K562 (cell line): Measurements from ENCODE around the gene SACM1L. TPM values are rescaled to one million over a fixed set of nuclear protein-coding genes. Genes with fewer than 3 reads are reported as not detected.
A peak's percentile ranks its signal among the peaks of the same experiment; 100 is the strongest.

Source experiments
- ATAC-seq: fragments of 200-7000 bp; cut with Tn5 transposase; 3 replicates; pipeline ENCODE4 v1.9.1; 2020; ENCODE audit warnings: moderate library complexity
- BruUV-seq: library from RNA; stranded (reverse); fragments of 400-500 nt; replicated peaks from 2 replicates; lab custom pipeline; 2021; lab: Mats Ljungman, UMichigan
- CTCF ChIA-PET: fragments of 300-600 bp; formaldehyde crosslinking; extraction: SDS; loops from one replicate; lab custom pipeline; 2021; ENCODE audit warnings: low intra/inter-chr PET ratio; lab: Yijun Ruan, JAX
- POLR2A ChIA-PET: fragments of 300-600, 350-650 bp; sonication (Branson Sonifier 250); formaldehyde crosslinking; extraction: SDS; loops from one replicate; lab custom pipeline; 2021; ENCODE audit warnings: antibody characterized with exemption, inconsistent platforms; lab: Yijun Ruan, JAX
- DNase-seq, 4 experiments: peaks; one replicate each; pipeline versions ENCODE4 v3.0.0 to v3.0.0-alpha.2; 2011 to 2018; ENCODE audit warnings: low spot score in 3 of 4, mixed read lengths in 3 of 4; ENCODE audit errors: extremely low read depth in 1 of 4
- FAIRE-seq: peaks from 2 replicates; lab custom pipeline; 2011; peaks lifted over from hg19 to GRCh38; lab: Jason Lieb, UNC
- H2AFZ ChIP-seq: 2 replicates; pipeline ENCODE4 v1.6.0; 2011; ENCODE audit warnings: low read depth, low read length, control low read depth, inconsistent platforms
- H3K27ac ChIP-seq: fragments of 200-600 bp; 3 replicates; pipeline ENCODE4 v1.8.0; 2011; ENCODE audit warnings: low read depth, mild to moderate bottlenecking, control low read depth, inconsistent platforms, low read length, moderate library complexity, mixed read lengths; ENCODE audit errors: extremely low read depth
- H3K27me3 ChIP-seq, 2 experiments: fragments of 300-600 bp in 1 of 2; 2 replicates in 1 of 2; 3 replicates in 1 of 2; pipeline versions ENCODE4 v1.6.0 to v1.8.0; 2011; ENCODE audit warnings: inconsistent platforms in 2 of 2, low read length in 2 of 2, mild to moderate bottlenecking in 1 of 2, mixed read lengths in 1 of 2, moderate library complexity in 1 of 2; ENCODE audit not compliant: control insufficient read depth in 2 of 2, insufficient read depth in 2 of 2
- H3K36me3 ChIP-seq: fragments of 300-600 bp; 3 replicates; pipeline ENCODE4 v1.8.0; 2011; ENCODE audit warnings: mild to moderate bottlenecking, low read length, inconsistent platforms; ENCODE audit not compliant: control insufficient read depth, insufficient read depth
- H3K4me1 ChIP-seq, 2 experiments: fragments of 200-600 bp in 1 of 2; replicated peaks in 1 of 2; 2 replicates in 1 of 2; 3 replicates in 1 of 2; pipeline versions ENCODE4 v1.5.1 to v1.8.0; 2011; ENCODE audit warnings: inconsistent platforms in 2 of 2, low read length in 2 of 2, mild to moderate bottlenecking in 1 of 2, mixed read lengths in 1 of 2, moderate library complexity in 1 of 2; ENCODE audit not compliant: control insufficient read depth in 2 of 2, insufficient read depth in 2 of 2
- H3K4me2 ChIP-seq: 2 replicates; pipeline ENCODE4 v1.6.1; 2011; ENCODE audit warnings: low read length, control low read depth, inconsistent platforms, mixed read lengths; ENCODE audit not compliant: insufficient read depth
- H3K4me3 ChIP-seq: fragments of 200-600 bp; sonication (generic), shearing (Covaris generic); 2 replicates; pipeline ENCODE4 v1.5.1; 2016; ENCODE audit warnings: control low read depth, inconsistent platforms
- H3K79me2 ChIP-seq: fragments of 200-600 bp; 3 replicates; pipeline ENCODE4 v1.8.0; 2011; ENCODE audit warnings: low read length, inconsistent platforms; ENCODE audit not compliant: control insufficient read depth, insufficient read depth
- H3K9ac ChIP-seq, 2 experiments: 2 replicates each; pipeline versions ENCODE4 v1.6.0 to v1.6.1; 2011; ENCODE audit warnings: low read depth in 2 of 2, low read length in 2 of 2, control low read depth in 1 of 2, inconsistent platforms in 1 of 2, mild to moderate bottlenecking in 1 of 2, mixed read lengths in 1 of 2; ENCODE audit not compliant: insufficient read depth in 1 of 2
- H3K9me1 ChIP-seq: one replicate; pipeline ENCODE4 v1.6.0; 2011; ENCODE audit warnings: inconsistent platforms, mild to moderate bottlenecking, low read length, moderate library complexity; ENCODE audit not compliant: control insufficient read depth, insufficient read depth
- H3K9me3 ChIP-seq: replicated peaks from 2 replicates; pipeline ENCODE4 v1.5.1; 2011; ENCODE audit warnings: low read depth, low read length, inconsistent platforms; ENCODE audit not compliant: control insufficient read depth, insufficient read depth
- H4K20me1 ChIP-seq: replicated peaks from 2 replicates; pipeline ENCODE4 v1.6.1; 2011; ENCODE audit warnings: low read length, inconsistent platforms, mixed read lengths; ENCODE audit not compliant: control insufficient read depth, insufficient read depth
- CEBPG ChIP-seq, 3 experiments: fragments of 200-800 bp in 1 of 3; sonication (Bioruptor generic) in 1 of 3; sonication (generic) in 1 of 3; formaldehyde crosslinking in 1 of 3; IDR thresholded peaks in 2 of 3; conservative IDR thresholded peaks in 1 of 3; 2 replicates each; pipeline versions ENCODE4 v1.6.1 to v1.8.0; 2016 to 2022; ENCODE audit warnings: missing compliant biosample characterization in 2 of 3, missing genetic modification characterization in 2 of 3, mild to moderate bottlenecking in 1 of 3, missing genetic modification reagents in 1 of 3
- CREB1 ChIP-seq, 2 experiments: sonication (generic) in 1 of 2; formaldehyde crosslinking in 1 of 2; IDR thresholded peaks; 2 replicates each; pipeline versions ENCODE4 v1.6.1 to v1.8.0; 2012 to 2022; ENCODE audit warnings: inconsistent platforms in 1 of 2, mild to moderate bottlenecking in 1 of 2, missing genetic modification reagents in 1 of 2, moderate library complexity in 1 of 2
- CREM ChIP-seq: IDR thresholded peaks from 2 replicates; pipeline ENCODE4 v1.6.1; 2014; ENCODE audit warnings: antibody characterized with exemption, low read depth
- CXXC5 ChIP-seq: fragments of 250-450 bp; sonication (Bioruptor Pico); IDR thresholded peaks from 2 replicates; pipeline ENCODE4 v1.8.0; 2022; ENCODE audit warnings: inconsistent platforms, mild to moderate bottlenecking, moderate library complexity
- EWSR1 ChIP-seq: fragments of 450-650 bp; IDR thresholded peaks from 2 replicates; pipeline ENCODE4 v1.6.1; 2018; ENCODE audit warnings: borderline replicate concordance, mild to moderate bottlenecking, low read depth, moderate library complexity; ENCODE audit not compliant: partially characterized antibody
- JUND ChIP-seq, 2 experiments: IDR thresholded peaks; 2 replicates in 1 of 2; 3 replicates in 1 of 2; pipeline ENCODE4 v1.6.1; 2011; ENCODE audit warnings: borderline replicate concordance in 2 of 2, low read depth in 2 of 2, low read length in 2 of 2, improper control_type of control experiment in 1 of 2, missing biosample characterization in 1 of 2, missing genetic modification characterization in 1 of 2, missing genetic modification reagents in 1 of 2
- MECOM ChIP-seq: fragments of 250-450 bp; sonication (Bioruptor Pico); IDR thresholded peaks from 2 replicates; pipeline ENCODE4 v1.8.0; 2022; ENCODE audit warnings: inconsistent platforms
- NBN ChIP-seq: fragments of 450-650 bp; IDR thresholded peaks from 2 replicates; pipeline ENCODE4 v1.6.1; 2016; ENCODE audit warnings: low read depth, mild to moderate bottlenecking
- NCOA1 ChIP-seq: fragments of 450-650 bp; IDR thresholded peaks from 2 replicates; pipeline ENCODE4 v1.6.1; 2016; ENCODE audit warnings: low read depth
- NFYB ChIP-seq: IDR thresholded peaks from 2 replicates; pipeline ENCODE4 v1.6.1; 2011; ENCODE audit warnings: mild to moderate bottlenecking, moderate library complexity; ENCODE audit not compliant: insufficient read length; ENCODE audit errors: extremely low read depth
- SPI1 ChIP-seq: IDR thresholded peaks from 2 replicates; pipeline ENCODE4 v1.6.1; 2011; ENCODE audit warnings: low read depth, low read length, control low read depth, borderline replicate concordance
- TAF9B ChIP-seq: fragments of 450-650 bp; IDR thresholded peaks from 2 replicates; pipeline ENCODE4 v1.6.1; 2018; ENCODE audit warnings: mild to moderate bottlenecking; ENCODE audit not compliant: partially characterized antibody
- YBX1 ChIP-seq: fragments of 450-650 bp; IDR thresholded peaks from 2 replicates; pipeline ENCODE4 v1.7.1; 2016; ENCODE audit warnings: mild to moderate bottlenecking
- ZFP1 ChIP-seq: fragments of 450-650 bp; formaldehyde crosslinking; IDR thresholded peaks from 2 replicates; pipeline ENCODE4 v1.4.0; 2020; ENCODE audit warnings: mild to moderate bottlenecking, mixed read lengths
- ZNF140 ChIP-seq: fragments of 250-450 bp; sonication (Bioruptor Pico); IDR thresholded peaks from 2 replicates; pipeline ENCODE4 v1.8.0; 2021; ENCODE audit warnings: moderate library complexity, mild to moderate bottlenecking, inconsistent platforms
- ZNF311 ChIP-seq: fragments of 250-450 bp; sonication (Bioruptor Pico); IDR thresholded peaks from 2 replicates; pipeline ENCODE4 v1.4.0; 2020; ENCODE audit warnings: mild to moderate bottlenecking, moderate library complexity
- WGBS: fragments of 100-300 bp; shearing (Covaris generic); methylation state at CpG from one replicate; pipeline ENCODE4 v1.1.6; 2016; ENCODE audit warnings: low coverage, mixed read lengths; ENCODE audit not compliant: insufficient coverage; ENCODE audit errors: missing lambda C conversion rate; 5-methylcytosine and 5-hydroxymethylcytosine counted together
- in situ Hi-C: fragments of 300-500 bp; cut with MboI; formaldehyde crosslinking; loops from 4 replicates; pipeline ENCODE4 v1.15.0; 2018; ENCODE audit warnings: inconsistent platforms, mixed read lengths
- intact Hi-C: fragments of 100-400 bp; cut with micrococcal nuclease; formaldehyde crosslinking; loops from 2 replicates; pipeline ENCODE4 v1.14.2; 2022
- polyA plus RNA-seq, 8 experiments: library from polyadenylated mRNA; depleted of rRNA in 4 of 8; stranded (reverse) in 5 of 8; unstranded in 3 of 8; fragments of >200 nt; fragmentation: Nextera tagmentation in 2 of 8; fragmentation: Illumina TruSeq in 1 of 8; extraction: Ambion mirVana in 2 of 8; extraction: Trizol in 1 of 8; gene quantifications; 2 replicates each; pipeline versions ENCODE4 v1.2.1 to v1.2.3, GENCODE V29; 2011 to 2014; ENCODE audit warnings: inconsistent platforms in 1 of 8, missing spikeins in 1 of 8
- total RNA-seq, 7 experiments: library from RNA; depleted of rRNA in 6 of 7; stranded (reverse); fragments of >200 nt in 6 of 7; fragmentation: Illumina TruSeq in 2 of 7; extraction: Trizol in 2 of 7; gene quantifications; 2 replicates each; pipeline versions ENCODE4 v1.2.1 to v1.2.3, GENCODE V29; 2011 to 2021; ENCODE audit warnings: low replicate concordance in 1 of 7
- TF ChIP-seq, protein P1 (sequence below): fragments of 250-450 bp; sonication (Bioruptor Pico); IDR thresholded peaks from 2 replicates; pipeline ENCODE4 v1.8.0; 2022; ENCODE audit warnings: inconsistent platforms, mild to moderate bottlenecking, moderate library complexity, borderline replicate concordance
- TF ChIP-seq, protein P2 (sequence below): sonication (generic); formaldehyde crosslinking; IDR thresholded peaks from 2 replicates; pipeline ENCODE4 v1.8.0; 2023; ENCODE audit warnings: mild to moderate bottlenecking, missing genetic modification reagents

SACM1L gene
- total and polyA plus RNA-seq, 9 of the 15 experiments (the other 6 are each of a cell fraction or from before 2014, with no cell fraction given) = 25.7 to 67.2 (median 40.3) TPM

DNA sequence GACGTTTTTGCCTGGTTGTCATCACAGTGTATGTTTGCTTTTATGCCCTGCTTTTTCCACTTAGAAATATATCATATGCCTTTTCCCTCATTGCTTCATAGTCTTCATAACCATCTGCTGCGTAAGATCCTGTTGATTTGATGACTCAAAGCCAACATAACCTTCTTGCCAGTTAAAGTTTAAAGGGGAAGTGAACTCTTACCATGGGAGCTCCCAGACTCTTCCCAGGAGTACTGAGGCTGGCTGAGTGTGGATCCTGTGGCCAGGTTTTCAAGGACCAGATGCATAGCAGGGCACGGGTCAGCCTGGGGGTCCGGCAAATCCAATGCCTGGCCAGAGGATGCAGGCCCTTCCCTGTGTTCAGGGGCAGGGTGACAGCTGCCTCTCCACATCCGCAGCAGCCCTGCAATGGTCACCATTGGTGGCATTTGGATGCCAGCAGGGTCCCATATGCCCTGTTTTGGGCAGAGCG lies 42.0 kb upstream of the SACM1L start:
- Histone ChIP-seq H3K27ac (no peak overlapping the region), H2AFZ (no peak overlapping the region), H3K9ac (peak overlapping the region in 1 of 2 experiments; percentile 65; a peak in 2 of 4 replicates), H3K9me3 (no peaks in the 10 kb centered on the region), H3K4me2 (no peak overlapping the region), H3K36me3 (peaks cover 9% of the 10 kb centered on the region; the same call in 2 of the 3 replicates), H3K4me1 (peaks cover 3 to 7% of the 10 kb centered on the region in 2 experiments; a peak in 4 of 5 replicates), H3K27me3 (no peaks in the 10 kb centered on the region), H3K9me1 (no peaks in the 10 kb centered on the region), H3K4me3 (no peak overlapping the region), H3K79me2 (peaks cover 4% of the 10 kb centered on the region; the same call in 2 of the 3 replicates), H4K20me1 (no peaks in the 10 kb centered on the region)
- ChIA-PET CTCF (no interaction called here), POLR2A (interaction anchor here (0.7 to 0.8 kb wide), 2 partner anchors 9 to 315 kb away, joined by 3 to 5 read pairs; no protein-coding TSS in a partner anchor)
- intact Hi-C loops = no loop called here
- 57% methylated on average over 6 of the region's 6 CpGs for WGBS
- DNase-seq (no peak), FAIRE-seq (no peak), ATAC-seq (no peak)
- in situ Hi-C loops = no loop called here
- no TSS peak for BruUV-seq
- TF ChIP-seq, protein P1, sequence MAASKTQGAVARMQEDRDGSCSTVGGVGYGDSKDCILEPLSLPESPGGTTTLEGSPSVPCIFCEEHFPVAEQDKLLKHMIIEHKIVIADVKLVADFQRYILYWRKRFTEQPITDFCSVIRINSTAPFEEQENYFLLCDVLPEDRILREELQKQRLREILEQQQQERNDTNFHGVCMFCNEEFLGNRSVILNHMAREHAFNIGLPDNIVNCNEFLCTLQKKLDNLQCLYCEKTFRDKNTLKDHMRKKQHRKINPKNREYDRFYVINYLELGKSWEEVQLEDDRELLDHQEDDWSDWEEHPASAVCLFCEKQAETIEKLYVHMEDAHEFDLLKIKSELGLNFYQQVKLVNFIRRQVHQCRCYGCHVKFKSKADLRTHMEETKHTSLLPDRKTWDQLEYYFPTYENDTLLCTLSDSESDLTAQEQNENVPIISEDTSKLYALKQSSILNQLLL (CRISPR knock-in tag) = no peak
- TF ChIP-seq NFYB (no peak), SPI1 (peak; percentile 81; the same call in 1 of the 2 replicates), NCOA1 (no peak), CREM (peak; percentile 61; the same call in 1 of the 2 replicates), CREB1 (IDR thresholded peaks at IDR 0.05) (no peak), CREB1 (CRISPR knock-in tag; IDR thresholded peaks at IDR 0.05) (no peak), JUND (IDR thresholded peaks at IDR 0.05; ENCODE audit: borderline replicate concordance, low read depth, low read length) (peak; percentile 20; the same call in 1 of the 2 replicates), JUND (tag; IDR thresholded peaks at IDR 0.05; ENCODE audit: borderline replicate concordance, low read depth, low read length) (peak; percentile 27; the same call in 1 of the 3 replicates), ZNF140 (CRISPR knock-in tag) (no peak), ZFP1 (CRISPR knock-in tag) (no peak), TAF9B (no peak), NBN (no peak), ZNF311 (CRISPR knock-in tag) (no peak), YBX1 (no peak), MECOM (CRISPR knock-in tag) (no peak), CEBPG (CRISPR knock-in tag; IDR thresholded peaks at IDR 0.05) (0 out of 2 replicates have a peak, but pooled peaks have one; percentile 27), CEBPG (tag; conservative IDR thresholded peaks at IDR 0.05 in 1 of 2, IDR thresholded peaks at IDR 0.05 in 1 of 2) (peak; percentile 53 to 85), CXXC5 (no peak), EWSR1 (no peak)
- TF ChIP-seq, protein P2, sequence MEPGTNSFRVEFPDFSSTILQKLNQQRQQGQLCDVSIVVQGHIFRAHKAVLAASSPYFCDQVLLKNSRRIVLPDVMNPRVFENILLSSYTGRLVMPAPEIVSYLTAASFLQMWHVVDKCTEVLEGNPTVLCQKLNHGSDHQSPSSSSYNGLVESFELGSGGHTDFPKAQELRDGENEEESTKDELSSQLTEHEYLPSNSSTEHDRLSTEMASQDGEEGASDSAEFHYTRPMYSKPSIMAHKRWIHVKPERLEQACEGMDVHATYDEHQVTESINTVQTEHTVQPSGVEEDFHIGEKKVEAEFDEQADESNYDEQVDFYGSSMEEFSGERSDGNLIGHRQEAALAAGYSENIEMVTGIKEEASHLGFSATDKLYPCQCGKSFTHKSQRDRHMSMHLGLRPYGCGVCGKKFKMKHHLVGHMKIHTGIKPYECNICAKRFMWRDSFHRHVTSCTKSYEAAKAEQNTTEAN (CRISPR knock-in tag) = no peak
